Measurements from ENCODE around the gene HIP1R.

Gene HIP1R

DNA sequence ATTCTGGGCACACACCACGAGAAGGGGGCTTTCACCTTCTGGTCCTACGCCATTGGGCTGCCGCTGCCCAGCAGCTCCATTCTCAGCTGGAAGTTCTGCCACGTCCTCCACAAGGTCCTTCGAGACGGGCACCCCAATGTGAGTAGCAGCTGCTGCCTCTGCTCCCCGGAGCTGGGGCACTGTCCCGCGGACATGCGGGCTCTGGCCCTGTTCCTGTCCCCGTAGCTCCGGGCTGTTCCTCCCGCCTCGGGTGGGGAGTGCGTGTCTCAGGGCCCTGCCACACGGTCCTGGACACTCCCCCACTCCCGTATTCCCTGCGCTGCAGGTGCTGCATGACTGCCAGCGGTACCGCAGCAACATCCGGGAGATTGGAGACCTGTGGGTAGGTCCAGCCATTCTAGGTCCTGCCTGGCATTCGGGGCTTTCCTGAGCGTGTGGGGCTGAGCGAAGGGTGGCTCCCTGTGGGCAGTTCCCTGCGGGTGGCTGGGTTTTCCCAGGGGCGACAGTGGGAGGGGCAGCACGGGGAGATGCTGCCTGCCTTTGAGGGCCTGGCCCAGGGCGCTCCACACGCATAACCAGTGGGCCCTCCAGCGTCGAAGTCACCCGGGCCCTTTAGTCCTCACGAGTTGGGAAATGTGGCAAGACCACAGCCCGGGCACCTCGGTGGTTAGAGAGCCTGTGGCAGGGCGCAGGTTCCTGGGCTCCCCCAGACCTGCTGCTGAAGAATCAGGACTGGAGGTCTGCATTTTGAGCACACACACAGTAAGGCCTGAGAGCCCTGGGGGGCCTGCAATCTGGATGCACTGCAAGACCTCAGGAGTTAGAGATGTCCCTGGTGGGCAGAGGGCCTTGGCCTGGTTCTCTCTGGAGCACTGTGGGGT lies 13.5 kb downstream of the HIP1R start:
- no peak for DNase-seq

GRCh38 chr12:122849352-122850047 lies 14.2 kb downstream of the HIP1R start:
- no peak for DNase-seq

DNA sequence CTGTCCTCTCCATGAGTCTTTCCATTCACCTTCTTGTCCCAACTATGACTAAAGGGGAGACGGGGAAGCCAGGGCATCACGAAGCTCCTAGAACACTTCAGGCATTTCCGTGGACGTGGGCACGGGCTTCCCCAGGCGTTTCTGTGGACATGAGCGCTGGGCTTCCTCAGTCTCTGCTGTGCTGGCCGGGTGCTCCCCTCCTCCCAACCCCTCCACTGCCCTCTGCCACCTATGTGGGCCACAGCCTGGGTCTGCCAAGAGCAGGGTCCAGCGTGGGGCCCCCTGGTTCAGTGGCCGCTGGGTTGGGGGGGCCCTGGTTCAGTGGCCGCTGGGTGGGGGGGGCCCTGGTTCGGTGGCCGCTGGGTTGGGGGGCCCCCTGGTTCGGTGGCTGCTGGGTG lies 14.8 kb downstream of the HIP1R start:
- no peak for DNase-seq

DNA sequence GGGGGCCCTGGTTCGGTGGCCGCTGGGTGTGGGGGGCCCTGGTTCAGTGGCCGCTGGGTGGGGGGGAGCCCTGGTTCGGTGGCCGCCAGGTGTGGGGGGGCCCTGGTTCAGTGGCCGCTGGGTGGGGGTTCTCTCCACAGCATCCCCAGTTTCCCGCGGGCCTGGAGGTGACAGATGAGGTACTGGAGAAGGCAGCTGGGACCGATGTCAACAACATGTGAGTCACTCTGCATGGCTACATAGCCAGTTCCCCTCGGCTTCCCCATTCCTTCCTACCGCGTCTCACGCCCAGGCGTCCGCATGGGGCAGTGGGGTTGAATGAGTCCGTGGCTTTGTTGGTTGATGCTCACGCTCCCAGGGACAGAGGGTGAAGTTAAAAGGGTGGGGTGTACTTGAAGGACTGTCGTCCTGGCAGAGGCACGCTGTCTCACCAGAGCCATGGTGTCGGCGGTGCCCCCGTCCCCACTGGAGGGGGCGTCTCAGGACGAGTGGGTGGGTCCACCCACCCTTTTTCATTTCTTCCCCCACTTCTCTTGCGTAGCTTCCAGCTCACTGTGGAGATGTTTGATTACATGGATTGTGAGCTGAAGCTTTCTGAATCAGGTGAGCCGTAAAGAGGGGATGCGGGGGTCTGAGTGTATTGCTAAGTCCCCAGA lies 15.6 kb downstream of the HIP1R start:
- no peak for DNase-seq

DNA sequence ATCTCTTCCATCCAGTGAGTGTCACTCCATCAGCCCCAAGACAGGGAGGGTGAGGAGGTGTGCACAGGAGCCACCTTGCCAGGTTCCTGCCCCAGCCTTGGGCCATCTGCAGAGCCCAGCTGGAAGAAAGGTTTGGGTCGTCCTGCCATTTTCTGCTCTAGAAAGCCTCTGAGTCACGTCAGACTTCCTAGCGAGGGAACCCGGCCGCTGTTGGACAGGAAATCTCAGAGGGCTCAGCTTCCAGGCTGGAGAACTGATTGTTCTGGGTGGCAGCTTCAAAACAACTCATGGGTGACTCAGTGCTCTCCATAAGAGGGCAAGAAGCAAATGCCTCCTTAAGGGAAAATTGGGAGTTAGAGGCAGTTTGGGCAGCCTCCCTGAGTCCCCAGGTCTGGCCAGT lies 16.6 kb downstream of the HIP1R start:
- DNase-seq, result no peak

- DNase-seq, result no peak
These were observed 17.3 kb downstream of the HIP1R start for GRCh38 chr12:122852336-122853275.

- DNase-seq, result no peak
These were observed 18.5 kb downstream of the HIP1R start for GRCh38 chr12:122853582-122854245.

GRCh38 chr12:122854554-122854953 lies 19.3 kb downstream of the HIP1R start:
- DNase-seq, result no peak

DNA sequence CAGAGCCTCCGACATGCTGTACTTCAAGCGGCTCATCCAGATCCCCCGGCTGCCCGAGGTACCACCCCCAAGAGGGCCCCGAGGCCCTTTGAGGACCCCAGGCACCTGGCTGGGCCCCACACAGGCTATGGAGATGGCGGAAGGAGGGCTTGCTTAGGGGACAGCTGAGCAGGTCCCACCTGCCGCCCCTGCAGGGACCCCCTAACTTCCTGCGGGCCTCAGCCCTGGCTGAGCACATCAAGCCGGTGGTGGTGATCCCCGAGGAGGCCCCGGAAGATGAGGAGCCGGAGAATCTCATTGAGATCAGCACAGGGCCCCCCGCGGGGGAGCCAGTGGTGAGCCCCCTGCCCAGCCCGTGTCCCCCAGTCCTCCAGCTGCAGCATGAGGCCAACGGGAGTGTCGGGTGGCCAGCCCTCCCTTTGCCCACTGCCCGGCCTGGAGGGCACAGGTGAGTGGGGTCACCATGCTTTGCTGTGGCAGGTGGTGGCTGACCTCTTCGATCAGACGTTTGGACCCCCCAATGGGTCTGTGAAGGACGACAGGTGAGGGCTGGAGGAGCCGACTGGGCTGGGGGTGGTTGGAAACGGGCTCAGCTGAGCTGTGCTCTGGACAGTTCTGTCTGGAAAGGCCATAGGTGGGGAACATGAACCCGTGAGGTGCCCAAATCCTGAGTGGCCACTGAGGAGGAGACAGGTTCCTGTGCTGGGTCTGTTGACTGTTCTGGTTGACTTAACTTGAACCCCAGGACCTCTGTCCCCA lies 20.0 kb downstream of the HIP1R start:
- no peak for DNase-seq

DNA sequence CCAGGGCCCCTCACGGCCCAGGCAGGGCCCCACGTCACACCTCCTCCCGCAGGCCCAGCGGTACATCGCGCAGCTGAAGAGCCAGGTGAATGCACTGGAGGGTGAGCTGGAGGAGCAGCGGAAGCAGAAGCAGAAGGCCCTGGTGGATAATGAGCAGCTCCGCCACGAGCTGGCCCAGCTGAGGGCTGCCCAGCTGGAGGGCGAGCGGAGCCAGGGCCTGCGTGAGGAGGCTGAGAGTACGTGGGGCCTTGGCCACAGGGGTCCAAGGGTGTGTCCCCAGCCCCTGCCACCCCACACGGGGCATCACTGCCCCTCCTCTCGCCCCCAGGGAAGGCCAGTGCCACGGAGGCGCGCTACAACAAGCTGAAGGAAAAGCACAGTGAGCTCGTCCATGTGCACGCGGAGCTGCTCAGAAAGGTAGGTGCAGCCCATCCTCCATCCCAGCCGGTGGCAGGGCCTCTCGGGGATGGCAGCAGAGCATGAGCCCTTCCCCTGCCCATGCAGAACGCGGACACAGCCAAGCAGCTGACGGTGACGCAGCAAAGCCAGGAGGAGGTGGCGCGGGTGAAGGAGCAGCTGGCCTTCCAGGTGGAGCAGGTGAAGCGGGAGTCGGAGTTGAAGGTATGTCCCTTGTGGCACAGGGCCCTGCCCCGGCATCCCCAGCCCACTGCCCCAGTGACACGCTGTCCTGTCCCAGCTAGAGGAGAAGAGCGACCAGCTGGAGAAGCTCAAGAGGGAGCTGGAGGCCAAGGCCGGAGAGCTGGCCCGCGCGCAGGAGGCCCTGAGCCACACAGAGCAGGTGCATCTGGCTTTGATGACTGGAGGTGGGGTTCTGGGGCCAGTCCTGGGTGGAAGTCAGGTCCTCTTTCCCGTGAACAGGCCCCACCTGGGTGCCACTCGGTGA lies 20.9 kb downstream of the HIP1R start:
- DNase-seq, result no peak

DNA sequence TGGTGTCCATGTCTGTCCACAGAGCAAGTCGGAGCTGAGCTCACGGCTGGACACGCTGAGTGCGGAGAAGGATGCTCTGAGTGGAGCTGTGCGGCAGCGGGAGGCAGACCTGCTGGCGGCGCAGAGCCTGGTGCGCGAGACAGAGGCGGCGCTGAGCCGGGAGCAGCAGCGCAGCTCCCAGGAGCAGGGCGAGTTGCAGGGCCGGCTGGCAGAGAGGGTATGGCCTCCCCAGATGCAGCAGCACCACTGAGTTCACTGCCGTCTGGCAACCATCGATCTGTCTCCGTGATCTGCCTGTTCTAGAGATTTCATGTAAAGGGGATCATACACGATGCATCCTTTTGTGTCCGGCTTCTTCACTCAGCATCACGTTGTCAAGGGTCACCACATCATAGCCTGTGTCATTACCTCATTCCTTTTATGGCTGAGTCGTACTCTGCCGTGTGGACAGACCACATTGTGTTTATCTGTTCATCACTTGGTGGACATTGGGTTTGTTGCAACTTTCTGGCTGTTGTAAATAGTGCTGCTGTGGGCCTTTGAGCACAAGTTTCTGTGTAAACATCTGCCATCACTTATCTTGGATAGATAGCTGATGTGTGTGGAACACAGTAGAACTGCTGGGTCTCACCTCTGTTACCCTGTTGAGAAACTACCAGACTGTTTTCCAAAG lies 21.9 kb downstream of the HIP1R start:
- no peak for DNase-seq

GRCh38 chr12:122858171-122858570 lies 22.9 kb downstream of the HIP1R start:
- DNase-seq, result no peak

DNA sequence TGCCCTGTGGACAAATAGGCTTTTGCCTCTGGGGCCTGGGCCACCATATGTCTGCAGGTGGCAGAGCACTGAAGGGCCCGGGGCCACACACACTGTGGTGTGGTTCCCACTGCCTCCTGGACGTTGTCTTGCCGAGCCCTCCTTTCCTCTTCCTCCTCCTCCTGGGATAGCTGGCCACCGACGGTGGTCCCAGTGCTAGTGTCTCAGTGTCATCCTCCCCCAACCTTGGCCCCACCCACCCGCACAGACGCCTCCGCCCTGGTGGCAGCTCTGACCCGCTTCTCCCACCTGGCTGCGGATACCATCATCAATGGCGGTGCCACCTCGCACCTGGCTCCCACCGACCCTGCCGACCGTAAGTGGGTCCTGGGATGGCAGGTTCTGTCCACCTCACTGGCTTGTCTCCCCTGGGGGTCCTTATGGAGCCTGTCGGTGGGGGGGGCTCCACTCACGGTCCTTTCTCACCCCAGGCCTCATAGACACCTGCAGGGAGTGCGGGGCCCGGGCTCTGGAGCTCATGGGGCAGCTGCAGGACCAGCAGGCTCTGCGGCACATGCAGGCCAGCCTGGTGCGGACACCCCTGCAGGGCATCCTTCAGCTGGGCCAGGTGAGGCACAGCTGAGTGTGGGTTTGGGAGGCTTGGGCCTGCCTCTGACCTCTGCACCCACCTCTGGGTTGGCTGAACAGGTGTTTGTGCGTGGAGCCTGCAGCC lies 23.5 kb downstream of the HIP1R start:
- DNase-seq, result no peak

DNA sequence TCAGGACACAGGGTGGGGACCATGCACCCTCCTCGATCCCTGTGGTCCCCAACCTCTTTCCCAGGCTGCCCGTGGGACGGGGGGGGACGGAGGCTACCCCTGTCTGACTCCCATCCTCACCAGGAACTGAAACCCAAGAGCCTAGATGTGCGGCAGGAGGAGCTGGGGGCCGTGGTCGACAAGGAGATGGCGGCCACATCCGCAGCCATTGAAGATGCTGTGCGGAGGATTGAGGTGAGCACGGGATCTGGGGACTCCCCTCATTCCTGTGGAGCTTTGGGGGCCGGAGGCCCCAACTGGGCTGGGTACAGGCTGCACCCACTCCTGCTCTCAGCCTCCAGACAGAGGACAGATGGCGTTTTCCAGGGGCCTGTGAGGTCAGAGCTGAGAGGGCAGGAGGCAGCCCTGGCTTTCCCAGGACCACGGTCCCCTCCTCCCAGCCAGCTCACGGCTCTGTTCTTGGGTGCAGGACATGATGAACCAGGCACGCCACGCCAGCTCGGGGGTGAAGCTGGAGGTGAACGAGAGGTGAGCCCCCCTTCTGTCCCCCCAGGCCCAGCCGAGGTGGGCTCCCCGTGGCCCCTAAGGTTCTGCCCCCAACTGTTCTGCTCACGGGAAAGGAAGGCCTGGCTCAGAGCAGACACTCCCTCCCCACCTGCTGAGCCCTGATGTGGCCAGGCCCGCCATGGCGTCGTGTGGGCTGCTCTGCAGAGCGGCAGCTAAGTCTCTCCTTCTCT lies 24.2 kb downstream of the HIP1R start:
- no peak for DNase-seq

- DNase-seq, result peak; percentile 89 to 90
These were observed 25.0 kb downstream of the HIP1R start for GRCh38 chr12:122860040-122860853.

GRCh38 chr12:122860854-122861586 lies 25.8 kb downstream of the HIP1R start:
- no peak for DNase-seq

DNA sequence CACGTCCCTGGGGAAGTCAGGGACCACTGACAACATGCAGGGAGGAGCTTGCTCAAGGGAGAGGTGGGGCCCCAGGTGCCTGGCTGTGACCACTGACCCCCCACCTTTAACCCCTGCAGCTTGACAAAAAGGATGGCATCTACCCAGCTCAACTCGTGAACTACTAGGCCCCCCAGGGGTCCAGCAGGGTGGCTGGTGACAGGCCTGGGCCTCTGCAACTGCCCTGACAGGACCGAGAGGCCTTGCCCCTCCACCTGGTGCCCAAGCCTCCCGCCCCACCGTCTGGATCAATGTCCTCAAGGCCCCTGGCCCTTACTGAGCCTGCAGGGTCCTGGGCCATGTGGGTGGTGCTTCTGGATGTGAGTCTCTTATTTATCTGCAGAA lies 26.3 kb downstream of the HIP1R start:
- DNase-seq, result no peak

All from activated T-cell treated with anti-CD3 and anti-CD28 coated beads, Interleukin-2, amount 50 U/mL, for 48 hours (primary cell).